ENCODE measurements around the gene ARHGAP10.

GRCh38 chr4:147709999-147710398 is 21.9 kb upstream of the ARHGAP10 start:
- TF ChIP-seq CTCF (IDR thresholded peaks at IDR 0.05) (no peak), POLR2A (IDR thresholded peaks at IDR 0.05) (no peak)
